Endothelial cell of umbilical vein (primary cell): Measurements from ENCODE around the gene ABCF1. TPM values are rescaled to one million over a fixed set of nuclear protein-coding genes. Genes with fewer than 3 reads are reported as not detected.

Experiments
- BruUV-seq: library from RNA; stranded (reverse); fragments of 400-500 nt; replicated peaks from 2 replicates; lab custom pipeline; 2021; lab: Mats Ljungman, UMichigan
- CTCF ChIA-PET: fragments of 300-600, 350-600 bp; sonication (Branson Sonifier 250); formaldehyde crosslinking; loops from one replicate; lab custom pipeline; 2021; ENCODE audit warnings: antibody characterized with exemption, inconsistent platforms; lab: Charles Lee
- POLR2A ChIA-PET: fragments of 300-600, 350-600 bp; sonication (Branson Sonifier 250); formaldehyde crosslinking; loops from one replicate; lab custom pipeline; 2021; ENCODE audit warnings: antibody characterized with exemption, inconsistent platforms; lab: Charles Lee
- DNase-seq: peaks from one replicate; pipeline ENCODE4 v3.0.0-alpha.2; 2011; ENCODE audit warnings: low read depth, low spot score
- FAIRE-seq: peaks from 2 replicates; lab custom pipeline; 2011; peaks lifted over from hg19 to GRCh38; lab: Jason Lieb, UNC
- H2AFZ ChIP-seq: 2 replicates; pipeline ENCODE4 v1.6.0; 2012; ENCODE audit warnings: low read depth, low read length, control low read depth, inconsistent platforms
- H3K27ac ChIP-seq: 2 replicates; pipeline ENCODE4 v1.5.1; 2011; ENCODE audit warnings: low read depth, mild to moderate bottlenecking, control low read depth, low read length, moderate library complexity; ENCODE audit not compliant: insufficient read depth
- H3K27me3 ChIP-seq, 2 experiments: 2 replicates each; pipeline versions ENCODE4 v1.6.0 to v1.6.1; 2011; ENCODE audit warnings: low read length in 2 of 2, mixed read lengths in 1 of 2; ENCODE audit not compliant: control insufficient read depth in 2 of 2, insufficient read depth in 2 of 2
- H3K36me3 ChIP-seq, 2 experiments: 2 replicates in 1 of 2; 3 replicates in 1 of 2; pipeline ENCODE4 v1.5.1; 2011; ENCODE audit warnings: low read length in 2 of 2, mild to moderate bottlenecking in 1 of 2, moderate library complexity in 1 of 2; ENCODE audit not compliant: control insufficient read depth in 2 of 2, insufficient read depth in 2 of 2; ENCODE audit errors: extremely low read depth in 1 of 2
- H3K4me1 ChIP-seq: 3 replicates; pipeline ENCODE4 v1.5.1; 2011; ENCODE audit warnings: mild to moderate bottlenecking, low read length; ENCODE audit not compliant: control insufficient read depth, insufficient read depth; ENCODE audit errors: extremely low read depth
- H3K4me2 ChIP-seq: 2 replicates; pipeline ENCODE4 v1.6.1; 2011; ENCODE audit warnings: low read length, control low read depth, mixed read lengths; ENCODE audit not compliant: insufficient read depth
- H3K4me3 ChIP-seq, 3 experiments: fragments of 200-600 bp in 1 of 3; sonication (generic), shearing (Covaris generic) in 1 of 3; replicated peaks in 1 of 3; 2 replicates each; pipeline ENCODE4 v1.5.1; 2011 to 2016; ENCODE audit warnings: control low read depth in 3 of 3, low read length in 3 of 3, mild to moderate bottlenecking in 2 of 3, inconsistent platforms in 1 of 3, low read depth in 1 of 3, moderate library complexity in 1 of 3; ENCODE audit not compliant: insufficient read depth in 1 of 3
- H3K79me2 ChIP-seq: 2 replicates; pipeline ENCODE4 v1.6.0; 2012; ENCODE audit warnings: low read length, inconsistent platforms; ENCODE audit not compliant: control insufficient read depth, insufficient read depth
- H3K9ac ChIP-seq: replicated peaks from 2 replicates; pipeline ENCODE3; 2011; ENCODE audit warnings: low read length, control low read depth; ENCODE audit not compliant: insufficient read depth; ENCODE audit errors: extremely low read depth
- H3K9me1 ChIP-seq: replicated peaks from 3 replicates; pipeline ENCODE4 v1.6.0; 2011; ENCODE audit warnings: mild to moderate bottlenecking, low read length; ENCODE audit not compliant: control insufficient read depth, insufficient read depth; ENCODE audit errors: extremely low read depth
- H3K9me3 ChIP-seq: replicated peaks from 2 replicates; pipeline ENCODE4 v1.5.1; 2012; ENCODE audit warnings: low read length, inconsistent platforms; ENCODE audit not compliant: control insufficient read depth, insufficient read depth
- H4K20me1 ChIP-seq: replicated peaks from 2 replicates; pipeline ENCODE3; 2011; ENCODE audit warnings: mild to moderate bottlenecking, low read length; ENCODE audit not compliant: control insufficient read depth, insufficient read depth; ENCODE audit errors: extremely low read depth
- CTCF ChIP-seq, 2 donors: IDR thresholded peaks; 1 replicate in 1 of 2; 2 replicates in 1 of 2; pipeline ENCODE4 v1.5.1; 2011; ENCODE audit warnings: low read length in 2 of 2, mild to moderate bottlenecking in 2 of 2, moderate library complexity in 2 of 2, control low read depth in 1 of 2, inconsistent platforms in 1 of 2, low read depth in 1 of 2; ENCODE audit not compliant: insufficient read depth in 1 of 2; ENCODE audit errors: extremely low read depth in 1 of 2
- EZH2 ChIP-seq: IDR thresholded peaks from 2 replicates; pipeline ENCODE4 v1.6.1; 2012; ENCODE audit warnings: borderline replicate concordance, low read depth, mild to moderate bottlenecking, moderate library complexity, low read length, inconsistent platforms; ENCODE audit not compliant: severe bottlenecking
- GATA2 ChIP-seq: IDR thresholded peaks from 2 replicates; pipeline ENCODE4 v1.7.0; 2011; ENCODE audit warnings: low read depth, mild to moderate bottlenecking, moderate library complexity, mixed read lengths, low read length; ENCODE audit not compliant: insufficient read length, insufficient read depth
- JUN ChIP-seq: IDR thresholded peaks from 2 replicates; pipeline ENCODE4 v1.6.1; 2011; ENCODE audit warnings: borderline replicate concordance, low read depth; ENCODE audit not compliant: insufficient read length, insufficient read depth
- MAX ChIP-seq: IDR thresholded peaks from 2 replicates; pipeline ENCODE4 v1.6.1; 2011; ENCODE audit not compliant: insufficient read depth, insufficient read length
- MYC ChIP-seq: IDR thresholded peaks from one replicate; pipeline ENCODE4 v1.6.1; 2011; ENCODE audit warnings: mild to moderate bottlenecking, low read depth, low read length
- dilution Hi-C: fragments of 300-500 bp; cut with MboI; formaldehyde crosslinking; loops from one replicate; pipeline ENCODE4 v1.15.0; 2019; ENCODE audit warnings: low sequenced_read_pairs; ENCODE audit not compliant: extremely low pct_ligation_motif_present
- intact Hi-C: fragments of 100-400 bp; cut with micrococcal nuclease; formaldehyde crosslinking; loops from one replicate; pipeline ENCODE4 v1.10.0; 2022
- polyA plus RNA-seq, 4 experiments: library from polyadenylated mRNA; depleted of rRNA in 3 of 4; stranded (reverse) in 3 of 4; unstranded in 1 of 4; fragments of >200 nt; gene quantifications; 2 replicates each; pipeline versions ENCODE4 v1.2.1 to v1.2.3, GENCODE V29; 2011 to 2012; ENCODE audit warnings: missing spikeins in 1 of 4
- total RNA-seq: library from RNA; stranded (reverse); gene quantifications from 2 replicates; pipeline ENCODE4 v1.2.3, GENCODE V29; 2021

Gene ABCF1
- total and polyA plus RNA-seq, 2 donors (not counting 3 experiments of a cell fraction or from before 2014, with no cell fraction given) = 34.0 to 60.3 TPM

DNA sequence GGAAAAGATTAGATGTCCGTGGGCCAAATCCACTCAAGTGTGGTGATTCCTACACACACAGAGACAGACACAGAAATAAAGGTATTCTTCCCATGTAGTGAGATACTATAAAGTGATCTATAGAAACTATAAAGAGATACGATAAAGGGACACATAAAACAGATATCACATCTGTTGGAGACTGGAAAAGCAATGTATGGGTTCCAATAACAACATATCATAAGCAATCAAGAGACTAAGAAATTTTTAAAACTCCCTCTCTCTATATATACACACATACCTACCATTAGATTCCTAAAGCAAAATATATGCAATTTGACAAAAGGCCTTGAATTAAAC lies 40.6 kb downstream of the ABCF1 start:
- H3K36me3 ChIP-seq = peaks cover 13 to 14% of the 10 kb centered on the region in 2 experiments
- FAIRE-seq (no peak), DNase-seq (no peak)
- TF ChIP-seq GATA2 (no peak), EZH2 (no peak), JUN (no peak), MAX (no peak), MYC (no peak), CTCF (IDR thresholded peaks at IDR 0.05; ENCODE audit: extremely low read depth in 1 of 2, insufficient read depth in 1 of 2, low read depth in 1 of 2, low read length in 2 of 2) (no peak)
- no TSS peak for BruUV-seq
- no peaks in the 10 kb centered on the region for H3K9me3 ChIP-seq
- peaks cover 16% of the 10 kb centered on the region for H3K4me1 ChIP-seq
- no peaks in the 10 kb centered on the region for H3K27me3 ChIP-seq
- no peak overlapping the region for H2AFZ ChIP-seq
- ChIA-PET CTCF (interaction anchor here (0.7 to 4.5 kb wide), 12 partner anchors 11 to 158 kb away, joined by 3 to 47 read pairs (median 7); no protein-coding TSS in a partner anchor), POLR2A (interaction anchor here (1.6 to 4.1 kb wide), 2 partner anchors 13 to 130 kb away, joined by 5 to 63 read pairs; no protein-coding TSS in a partner anchor)
- no peaks in the 10 kb centered on the region for H4K20me1 ChIP-seq
- no peak overlapping the region for H3K9ac ChIP-seq
- no peaks in the 10 kb centered on the region for H3K9me1 ChIP-seq
- no peak overlapping the region for H3K4me2 ChIP-seq
- H3K4me3 ChIP-seq = no peak overlapping the region
- dilution Hi-C loops = no loop called here
- intact Hi-C loops = loop anchor here (5.0 kb wide), 1 partner anchor 130 kb away; no protein-coding TSS in a partner anchor
- no peak overlapping the region for H3K27ac ChIP-seq
- H3K79me2 ChIP-seq = peaks cover 26% of the 10 kb centered on the region
